ENCODE measurements around the gene MANBA. TPM values are rescaled to one million over a fixed set of nuclear protein-coding genes. Genes with fewer than 3 reads are reported as not detected.

Gene MANBA
- total RNA-seq, 1 donor from 2014 or later: 35.8 TPM

DNA sequence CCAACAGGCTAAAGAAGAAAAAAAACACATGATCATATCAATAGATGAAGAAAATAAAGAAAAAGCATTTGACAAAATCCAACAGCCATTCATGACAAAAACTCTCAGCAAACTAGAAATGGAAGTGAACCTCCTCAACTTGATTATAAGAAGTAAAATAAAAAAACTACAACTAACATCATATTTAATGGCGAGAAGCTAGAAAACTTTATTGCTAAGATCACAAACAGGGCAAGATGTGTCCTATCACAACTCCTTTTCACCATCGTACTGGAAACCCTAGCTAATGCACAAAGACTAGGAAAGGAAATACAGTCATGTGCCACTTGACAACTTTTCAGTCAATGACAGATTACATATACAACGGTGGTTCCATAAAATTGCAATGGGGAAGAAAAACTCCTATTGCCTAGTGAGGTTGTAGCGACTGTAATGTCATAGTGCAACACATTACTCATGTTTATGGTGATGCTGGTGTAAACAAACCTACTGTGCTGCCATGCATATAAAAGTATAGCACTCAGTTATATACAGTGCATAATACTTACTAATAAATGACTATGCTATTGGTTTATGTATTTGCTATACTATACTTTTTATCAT is 12.1 kb upstream of the MANBA start:
- intact Hi-C loops (cut with DNase I): no loop called here
- H3K27me3 ChIP-seq: no peaks in the 10 kb centered on the region
- H3K4me3 ChIP-seq: no peak overlapping the region
- TF ChIP-seq POLR2A (IDR thresholded peaks at IDR 0.05): no peak
- TF ChIP-seq POLR2AphosphoS5 (IDR thresholded peaks at IDR 0.05; ENCODE audit: insufficient read depth in 1 of 2, low read depth in 1 of 2): no peak
- TF ChIP-seq, protein P1, sequence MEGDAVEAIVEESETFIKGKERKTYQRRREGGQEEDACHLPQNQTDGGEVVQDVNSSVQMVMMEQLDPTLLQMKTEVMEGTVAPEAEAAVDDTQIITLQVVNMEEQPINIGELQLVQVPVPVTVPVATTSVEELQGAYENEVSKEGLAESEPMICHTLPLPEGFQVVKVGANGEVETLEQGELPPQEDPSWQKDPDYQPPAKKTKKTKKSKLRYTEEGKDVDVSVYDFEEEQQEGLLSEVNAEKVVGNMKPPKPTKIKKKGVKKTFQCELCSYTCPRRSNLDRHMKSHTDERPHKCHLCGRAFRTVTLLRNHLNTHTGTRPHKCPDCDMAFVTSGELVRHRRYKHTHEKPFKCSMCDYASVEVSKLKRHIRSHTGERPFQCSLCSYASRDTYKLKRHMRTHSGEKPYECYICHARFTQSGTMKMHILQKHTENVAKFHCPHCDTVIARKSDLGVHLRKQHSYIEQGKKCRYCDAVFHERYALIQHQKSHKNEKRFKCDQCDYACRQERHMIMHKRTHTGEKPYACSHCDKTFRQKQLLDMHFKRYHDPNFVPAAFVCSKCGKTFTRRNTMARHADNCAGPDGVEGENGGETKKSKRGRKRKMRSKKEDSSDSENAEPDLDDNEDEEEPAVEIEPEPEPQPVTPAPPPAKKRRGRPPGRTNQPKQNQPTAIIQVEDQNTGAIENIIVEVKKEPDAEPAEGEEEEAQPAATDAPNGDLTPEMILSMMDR (IDR thresholded peaks at IDR 0.05): no peak
- no peaks in the 10 kb centered on the region for H3K4me1 ChIP-seq
- H3K27ac ChIP-seq: no peak overlapping the region
- no peaks in the 10 kb centered on the region for H3K9me3 ChIP-seq
- no peak for DNase-seq (ENCODE audit: extremely low spot score in 2 of 2)
- H3K36me3 ChIP-seq: no peaks in the 10 kb centered on the region

DNA sequence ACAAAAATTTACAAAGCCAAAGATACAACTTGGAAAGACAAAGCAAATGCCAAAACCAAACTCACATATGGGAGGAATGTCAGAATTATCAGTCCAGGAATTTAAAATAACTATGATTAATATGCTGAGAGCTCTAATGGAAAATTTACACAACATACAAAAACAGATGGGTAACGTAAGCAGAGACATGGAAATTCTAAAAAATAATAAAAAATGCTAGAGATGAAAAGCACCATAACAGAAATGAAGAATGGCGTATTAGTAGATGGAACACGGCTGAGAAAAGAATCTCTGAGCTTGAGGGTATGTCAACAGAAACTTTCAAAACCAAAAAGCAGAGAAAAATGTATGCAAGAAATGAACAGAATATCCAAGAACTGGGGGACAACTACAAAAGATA is 4.1 kb upstream of the MANBA start:
- Histone ChIP-seq H3K4me3 (no peak overlapping the region), H3K36me3 (no peaks in the 10 kb centered on the region), H3K27me3 (no peaks in the 10 kb centered on the region), H3K9me3 (no peaks in the 10 kb centered on the region), H3K27ac (no peak overlapping the region), H3K4me1 (peaks cover 12% of the 10 kb centered on the region)
- no peak for TF ChIP-seq POLR2A (IDR thresholded peaks at IDR 0.05)
- no peak for TF ChIP-seq POLR2AphosphoS5 (IDR thresholded peaks at IDR 0.05; ENCODE audit: insufficient read depth in 1 of 2, low read depth in 1 of 2)
- TF ChIP-seq, protein P1 (IDR thresholded peaks at IDR 0.05): no peak
- intact Hi-C loops (cut with DNase I): loop anchor here (10.0 kb wide), 2 partner anchors 60 to 1070 kb away; partner anchors contain the start of gene UBE2D3
- no peak for DNase-seq (ENCODE audit: extremely low spot score in 2 of 2)

- Histone ChIP-seq H3K27me3 (no peaks in the 10 kb centered on the region), H3K4me3 (peak overlapping the region; percentile 83 to 91), H3K27ac (peak overlapping the region; percentile 85), H3K4me1 (peaks cover 22% of the 10 kb centered on the region), H3K9me3 (no peaks in the 10 kb centered on the region), H3K36me3 (no peaks in the 10 kb centered on the region)
- TF ChIP-seq, protein P1 (IDR thresholded peaks at IDR 0.05): no peak
- TF ChIP-seq POLR2AphosphoS5 (IDR thresholded peaks at IDR 0.05; ENCODE audit: insufficient read depth in 1 of 2, low read depth in 1 of 2) (no peak), POLR2A (IDR thresholded peaks at IDR 0.05) (no peak)
- DNase-seq (ENCODE audit: extremely low spot score in 2 of 2): no peak
- intact Hi-C loops (cut with DNase I): loop anchor here (10.0 kb wide), 2 partner anchors 63 to 1067 kb away; partner anchors contain the start of gene UBE2D3
These were observed 1.1 kb upstream of the MANBA start for GRCh38 chr4:102761906-102762305.

DNA sequence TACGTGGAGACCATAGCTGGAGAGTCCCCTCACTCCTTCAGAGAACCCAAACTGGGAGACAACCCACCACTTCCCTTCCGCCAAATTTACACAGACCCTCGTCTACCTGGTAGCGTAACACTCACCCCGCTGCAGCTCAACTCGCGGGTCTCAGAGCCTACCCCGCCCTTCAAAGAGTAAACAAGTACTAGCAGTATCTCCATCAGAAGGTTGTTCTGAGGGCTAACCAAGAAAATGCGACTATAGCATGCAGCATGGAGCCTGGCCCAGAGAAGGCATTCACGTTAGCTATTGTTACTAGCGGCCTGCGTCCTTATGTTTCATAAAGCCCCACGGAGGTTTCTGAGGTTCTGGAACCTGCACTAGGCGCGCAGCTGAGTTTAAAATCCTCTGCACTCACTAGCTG is 531 bp upstream of the MANBA start:
- Histone ChIP-seq H3K4me1 (peaks cover 22% of the 10 kb centered on the region), H3K36me3 (no peaks in the 10 kb centered on the region), H3K27ac (peak overlapping the region; percentile 85), H3K27me3 (no peaks in the 10 kb centered on the region), H3K9me3 (no peaks in the 10 kb centered on the region), H3K4me3 (peak overlapping the region; percentile 83 to 91)
- intact Hi-C loops (cut with DNase I): loop anchor here (10.0 kb wide), 2 partner anchors 64 to 1066 kb away; partner anchors contain the start of gene UBE2D3
- no peak for DNase-seq (ENCODE audit: extremely low spot score in 2 of 2)
- TF ChIP-seq, protein P1 (IDR thresholded peaks at IDR 0.05): no peak
- TF ChIP-seq POLR2A (IDR thresholded peaks at IDR 0.05): no peak
- TF ChIP-seq POLR2AphosphoS5 (IDR thresholded peaks at IDR 0.05; ENCODE audit: insufficient read depth in 1 of 2, low read depth in 1 of 2): no peak
